ENCODE data around the gene WWC1.

DNA sequence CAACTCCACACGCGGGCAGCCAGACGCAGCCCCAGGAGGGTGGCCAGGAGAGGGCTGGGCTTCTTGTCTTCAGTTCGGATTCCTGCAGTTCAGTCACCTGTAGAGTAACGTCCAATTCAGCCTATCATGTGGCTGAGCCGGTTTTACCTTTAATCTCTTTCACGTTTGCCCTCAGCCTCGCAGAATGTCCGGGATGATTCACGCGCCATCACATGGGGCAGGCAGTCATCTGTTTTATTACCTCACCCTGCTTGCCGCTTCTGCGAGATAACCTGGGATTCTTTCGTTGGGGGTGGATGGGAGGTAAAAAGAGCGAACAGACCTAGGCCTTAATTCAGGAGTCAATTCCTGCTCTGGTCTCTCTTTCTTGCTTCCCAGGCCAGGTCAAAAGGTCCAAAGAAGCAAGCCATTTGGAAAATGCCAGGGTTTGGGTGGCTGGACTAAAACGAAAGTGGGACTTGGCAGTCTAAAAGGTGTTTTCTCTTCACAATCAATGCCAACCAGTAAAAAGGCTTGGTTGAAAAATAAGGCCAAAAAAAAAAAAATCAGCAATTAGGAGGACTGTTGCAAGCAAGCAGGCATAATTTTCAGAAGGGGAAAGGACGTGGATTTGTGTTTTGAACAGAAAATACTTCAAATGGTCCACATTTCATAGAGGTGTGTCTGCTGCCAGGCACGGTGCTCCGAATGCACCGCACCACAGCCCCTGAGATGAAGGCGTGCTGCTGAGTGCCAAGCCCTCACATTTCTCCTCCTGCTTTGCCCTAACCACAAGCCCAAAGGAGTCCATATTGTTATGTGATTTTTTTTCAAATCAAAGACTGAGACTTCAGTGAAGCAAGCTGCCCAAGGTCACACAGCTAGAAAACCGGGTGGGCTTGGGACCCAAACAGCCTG is 2.8 kb upstream of the WWC1 start:
- TF ChIP-seq POLR2A (IDR thresholded peaks at IDR 0.05; ENCODE audit: extremely low read depth, insufficient read length) (no peak), MYC (IDR thresholded peaks at IDR 0.05; ENCODE audit: low read depth, low read length) (no peak)
- TF ChIP-seq, protein P1, sequence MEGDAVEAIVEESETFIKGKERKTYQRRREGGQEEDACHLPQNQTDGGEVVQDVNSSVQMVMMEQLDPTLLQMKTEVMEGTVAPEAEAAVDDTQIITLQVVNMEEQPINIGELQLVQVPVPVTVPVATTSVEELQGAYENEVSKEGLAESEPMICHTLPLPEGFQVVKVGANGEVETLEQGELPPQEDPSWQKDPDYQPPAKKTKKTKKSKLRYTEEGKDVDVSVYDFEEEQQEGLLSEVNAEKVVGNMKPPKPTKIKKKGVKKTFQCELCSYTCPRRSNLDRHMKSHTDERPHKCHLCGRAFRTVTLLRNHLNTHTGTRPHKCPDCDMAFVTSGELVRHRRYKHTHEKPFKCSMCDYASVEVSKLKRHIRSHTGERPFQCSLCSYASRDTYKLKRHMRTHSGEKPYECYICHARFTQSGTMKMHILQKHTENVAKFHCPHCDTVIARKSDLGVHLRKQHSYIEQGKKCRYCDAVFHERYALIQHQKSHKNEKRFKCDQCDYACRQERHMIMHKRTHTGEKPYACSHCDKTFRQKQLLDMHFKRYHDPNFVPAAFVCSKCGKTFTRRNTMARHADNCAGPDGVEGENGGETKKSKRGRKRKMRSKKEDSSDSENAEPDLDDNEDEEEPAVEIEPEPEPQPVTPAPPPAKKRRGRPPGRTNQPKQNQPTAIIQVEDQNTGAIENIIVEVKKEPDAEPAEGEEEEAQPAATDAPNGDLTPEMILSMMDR (IDR thresholded peaks at IDR 0.05; ENCODE audit: low read depth, low read length): no peak
- TF ChIP-seq, protein P2, sequence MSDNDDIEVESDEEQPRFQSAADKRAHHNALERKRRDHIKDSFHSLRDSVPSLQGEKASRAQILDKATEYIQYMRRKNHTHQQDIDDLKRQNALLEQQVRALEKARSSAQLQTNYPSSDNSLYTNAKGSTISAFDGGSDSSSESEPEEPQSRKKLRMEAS (IDR thresholded peaks at IDR 0.05; ENCODE audit: low read depth, low read length): no peak
